ENCODE measurements around the gene FAAH. TPM values are rescaled to one million over a fixed set of nuclear protein-coding genes. Genes with fewer than 3 reads are reported as not detected.

Gene FAAH
- total and polyA plus RNA-seq, 2 of the 13 experiments (the other 11 are each of a cell fraction or from before 2014, with no cell fraction given) = 5.4 to 11.0 TPM

DNA sequence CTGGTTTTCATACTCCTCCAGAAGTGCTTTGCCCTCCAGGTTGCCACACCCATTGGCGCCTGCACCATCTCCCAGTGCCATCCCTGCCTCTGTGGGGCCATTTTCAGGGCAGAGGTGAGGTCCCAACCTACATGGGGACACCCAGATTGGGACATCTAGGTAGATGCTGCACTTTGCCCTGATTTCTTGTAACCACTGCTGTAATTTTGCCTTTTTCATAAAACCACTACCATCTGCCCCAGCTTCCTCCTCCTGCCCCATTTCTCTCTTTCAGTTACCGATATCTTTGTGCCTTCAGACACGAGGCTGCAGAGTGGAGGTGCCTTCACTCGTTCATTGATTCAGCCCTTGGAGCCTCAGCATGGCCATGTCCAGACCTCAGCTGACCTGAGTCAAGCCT lies 21.4 kb downstream of the FAAH start:
- Histone ChIP-seq H3K27ac (ENCODE audit: extremely low read length, insufficient read depth, low read length) (no peak overlapping the region), H3K4me3 (replicated peaks in 1 of 3; ENCODE audit: insufficient read depth in 1 of 3, low read depth in 2 of 3, low read length in 3 of 3) (no peak overlapping the region), H3K9me3 (ENCODE audit: low read length) (no peaks in the 10 kb centered on the region), H3K4me2 (ENCODE audit: low read depth, low read length) (no peak overlapping the region), H2AFZ (ENCODE audit: low read length) (no peak overlapping the region), H3K9ac (ENCODE audit: insufficient read depth, low read depth, low read length) (no peak overlapping the region), H3K4me1 (ENCODE audit: insufficient read depth, low read length) (peaks cover 27% of the 10 kb centered on the region), H3K79me2 (ENCODE audit: insufficient read depth, low read length) (no peaks in the 10 kb centered on the region), H3K27me3 (ENCODE audit: control insufficient read depth in 1 of 2, insufficient read depth in 2 of 2, low read length in 2 of 2) (peaks cover 0 to 4% of the 10 kb centered on the region in 2 experiments; a peak in 1 of 5 replicates), H3K36me3 (replicated peaks in 1 of 2; ENCODE audit: control insufficient read depth in 1 of 2, insufficient read depth in 2 of 2, low read length in 2 of 2) (no peaks in the 10 kb centered on the region), H4K20me1 (ENCODE audit: insufficient read depth, low read length) (no peaks in the 10 kb centered on the region)
- intact Hi-C loops (cut with micrococcal nuclease; ENCODE audit: unreplicated experiment) = no loop called here
- ChIA-PET CTCF (ENCODE audit: low intra/inter-chr PET ratio, low total read pairs) (no interaction called here), POLR2A (no interaction called here)
- FAIRE-seq (no peak), DNase-seq (ENCODE audit: low spot score) (no peak), ATAC-seq (no peak)
- TF ChIP-seq SMC3 (IDR thresholded peaks at IDR 0.05; ENCODE audit: low read length) (no peak), STAT5B (CRISPR knock-in tag; IDR thresholded peaks at IDR 0.05) (no peak), ZNF468 (CRISPR knock-in tag; IDR thresholded peaks at IDR 0.05) (no peak), ONECUT2 (CRISPR knock-in tag; IDR thresholded peaks at IDR 0.05) (no peak), ZNF761 (CRISPR knock-in tag; conservative IDR thresholded peaks at IDR 0.05) (no peak), GABPB1 (CRISPR knock-in tag; IDR thresholded peaks at IDR 0.05) (no peak), TBL1XR1 (IDR thresholded peaks at IDR 0.05; ENCODE audit: borderline replicate concordance, low read length, partially characterized antibody) (no peak), ZNF121 (CRISPR knock-in tag; IDR thresholded peaks at IDR 0.05) (no peak)
- 63% methylated on average over 4 of the region's 4 CpGs for WGBS (ENCODE audit: low lambda C conversion rate)
- in situ Hi-C loops (cut with HindIII; ENCODE audit: extremely low pct_ligation_motif_present, low pct_unique_long_range_greater_than_20kb) = no loop called here
- no TSS peak for BruUV-seq (replicated peaks)

GRCh38 chr1:46418976-46419375 lies 24.9 kb downstream of the FAAH start:
- in situ Hi-C loops (cut with HindIII; ENCODE audit: extremely low pct_ligation_motif_present, low pct_unique_long_range_greater_than_20kb) = no loop called here
- intact Hi-C loops (cut with micrococcal nuclease; ENCODE audit: unreplicated experiment) = no loop called here
- H3K4me2 ChIP-seq (ENCODE audit: low read depth, low read length) = no peak overlapping the region
- H3K4me3 ChIP-seq (replicated peaks in 1 of 3; ENCODE audit: insufficient read depth in 1 of 3, low read depth in 2 of 3, low read length in 3 of 3) = no peak overlapping the region
- no TSS peak for BruUV-seq (replicated peaks)
- H4K20me1 ChIP-seq (ENCODE audit: insufficient read depth, low read length) = no peaks in the 10 kb centered on the region
- POLR2A ChIA-PET = no interaction called here
- FAIRE-seq = no peak
- peak; percentile 12 for DNase-seq (ENCODE audit: low spot score)
- ATAC-seq = peak; percentile 58
- H3K27ac ChIP-seq (ENCODE audit: extremely low read length, insufficient read depth, low read length) = no peak overlapping the region
- H3K79me2 ChIP-seq (ENCODE audit: insufficient read depth, low read length) = no peaks in the 10 kb centered on the region
- H3K36me3 ChIP-seq (replicated peaks in 1 of 2; ENCODE audit: control insufficient read depth in 1 of 2, insufficient read depth in 2 of 2, low read length in 2 of 2) = no peaks in the 10 kb centered on the region
- no peaks in the 10 kb centered on the region for H3K9me3 ChIP-seq (ENCODE audit: low read length)
- CTCF ChIA-PET (ENCODE audit: low intra/inter-chr PET ratio, low total read pairs) = no interaction called here
- H3K27me3 ChIP-seq (ENCODE audit: control insufficient read depth in 1 of 2, insufficient read depth in 2 of 2, low read length in 2 of 2) = peaks cover 0 to 13% of the 10 kb centered on the region in 2 experiments; a peak in 2 of 5 replicates
- 5% methylated on average over 8 of the region's 10 CpGs for WGBS (ENCODE audit: low lambda C conversion rate)
- no peak overlapping the region for H3K9ac ChIP-seq (ENCODE audit: insufficient read depth, low read depth, low read length)
- H2AFZ ChIP-seq (ENCODE audit: low read length) = no peak overlapping the region
- H3K4me1 ChIP-seq (ENCODE audit: insufficient read depth, low read length) = peaks cover 29% of the 10 kb centered on the region
- TF ChIP-seq TP53 (CRISPR knock-in tag; conservative IDR thresholded peaks at IDR 0.05) = no peak
- TF ChIP-seq, protein P1, sequence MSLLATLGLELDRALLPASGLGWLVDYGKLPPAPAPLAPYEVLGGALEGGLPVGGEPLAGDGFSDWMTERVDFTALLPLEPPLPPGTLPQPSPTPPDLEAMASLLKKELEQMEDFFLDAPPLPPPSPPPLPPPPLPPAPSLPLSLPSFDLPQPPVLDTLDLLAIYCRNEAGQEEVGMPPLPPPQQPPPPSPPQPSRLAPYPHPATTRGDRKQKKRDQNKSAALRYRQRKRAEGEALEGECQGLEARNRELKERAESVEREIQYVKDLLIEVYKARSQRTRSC (CRISPR knock-in tag; IDR thresholded peaks at IDR 0.05; ENCODE audit: low read depth) = no peak
- peak; percentile 39 to 74; a peak in 3 of 4 replicates for TF ChIP-seq NR2F1 (CRISPR knock-in tag; IDR thresholded peaks at IDR 0.05)
